Smooth muscle cell (in vitro differentiated cells): ENCODE results near the gene PRKG1. TPM values are rescaled to one million over a fixed set of nuclear protein-coding genes. Genes with fewer than 3 reads are reported as not detected.

ENCODE experiments used
- DNase-seq: peaks from one replicate; lab custom pipeline; 2025; ENCODE audit not compliant: unreplicated experiment; lab: John Stamatoyannopoulos, UW
- H2AFZ ChIP-seq: fragments of 200-600 bp; sonication (generic); 2 replicates; pipeline ENCODE4 v1.6.0; 2016; ENCODE audit warnings: antibody characterized with exemption, low read depth, mild to moderate bottlenecking
- H3F3A ChIP-seq: fragments of 200-600 bp; sonication (generic); 2 replicates; pipeline ENCODE4 v1.6.0; 2017; ENCODE audit warnings: antibody characterized with exemption, low read depth
- H3K27ac ChIP-seq: fragments of 200-600 bp; sonication (generic); 2 replicates; pipeline ENCODE4 v1.5.1; 2016; ENCODE audit warnings: low read depth, mild to moderate bottlenecking
- H3K27me3 ChIP-seq: fragments of 200-600 bp; sonication (generic); 2 replicates; pipeline ENCODE4 v1.6.1; 2016; ENCODE audit warnings: low read depth, mild to moderate bottlenecking
- H3K36me3 ChIP-seq: fragments of 200-600 bp; sonication (generic); 2 replicates; pipeline ENCODE4 v1.5.1; 2016; ENCODE audit warnings: low read depth
- H3K4me1 ChIP-seq: fragments of 200-600 bp; sonication (generic); 2 replicates; pipeline ENCODE4 v1.5.1; 2016; ENCODE audit warnings: low read depth
- H3K4me2 ChIP-seq: fragments of 200-600 bp; sonication (generic); 2 replicates; pipeline ENCODE4 v1.6.0; 2016; ENCODE audit warnings: mild to moderate bottlenecking
- H3K4me3 ChIP-seq: fragments of 200-600 bp; sonication (generic); 2 replicates; pipeline ENCODE4 v1.5.1; 2016; ENCODE audit warnings: mild to moderate bottlenecking
- H3K79me2 ChIP-seq: fragments of 200-600 bp; sonication (generic); 2 replicates; pipeline ENCODE4 v1.6.0; 2016; ENCODE audit warnings: low read depth, mild to moderate bottlenecking
- H3K9ac ChIP-seq: fragments of 200-600 bp; sonication (generic); 2 replicates; pipeline ENCODE4 v1.6.0; 2016; ENCODE audit warnings: low read depth
- H3K9me3 ChIP-seq: fragments of 200-600 bp; sonication (generic); replicated peaks from 2 replicates; pipeline ENCODE4 v1.5.1; 2016; ENCODE audit warnings: low read depth
- H4K20me1 ChIP-seq: fragments of 200-600 bp; sonication (generic); 2 replicates; pipeline ENCODE4 v1.6.0; 2016; ENCODE audit warnings: low read depth
- WGBS: methylation state at CpG from one replicate; pipeline ENCODE4 v1.1.7; 2016; ENCODE audit warnings: low lambda C conversion rate; 5-methylcytosine and 5-hydroxymethylcytosine counted together
- polyA plus RNA-seq: library from polyadenylated mRNA; unstranded; fragments of >200 nt; fragmentation: Nextera tagmentation; extraction: Ambion mirVana; gene quantifications from 2 replicates; pipeline ENCODE4 v1.2.1, GENCODE V29; 2016
- total RNA-seq: library from RNA; depleted of rRNA; stranded (reverse); fragments of >200 nt; gene quantifications from 2 replicates; pipeline ENCODE4 v1.2.3, GENCODE V29; 2014
- TF ChIP-seq, protein P1 (sequence below): fragments of 200-600 bp; sonication (generic); IDR thresholded peaks from 2 replicates; pipeline ENCODE4 v1.5.1; 2017; ENCODE audit warnings: borderline replicate concordance, mild to moderate bottlenecking, antibody characterized with exemption; ENCODE audit not compliant: insufficient read depth, poor library complexity, severe bottlenecking

Gene PRKG1
- total and polyA plus RNA-seq, 2 experiments from 2014 or later: 7.2 to 13.4 TPM

DNA sequence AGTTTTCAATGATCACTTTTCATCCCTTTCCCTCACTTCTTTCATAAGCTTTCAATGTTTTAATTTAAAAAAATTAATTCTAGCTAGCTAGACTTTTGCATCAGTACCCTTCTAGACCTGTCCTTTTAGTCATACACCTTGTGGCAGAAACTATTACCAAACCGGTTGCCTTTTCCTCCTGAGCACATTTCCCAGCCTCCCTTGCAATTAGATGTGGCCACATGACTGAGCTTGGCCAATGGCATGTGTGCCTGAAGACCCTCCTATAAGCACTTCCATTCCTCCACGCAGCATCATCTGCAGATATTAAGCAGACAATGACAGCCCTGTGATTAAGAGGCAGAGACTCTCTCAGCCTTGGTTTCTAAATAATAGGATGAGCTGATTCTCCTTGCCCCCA is 1252.1 kb downstream of the PRKG1 start:
- no peaks in the 10 kb centered on the region for H3K27me3 ChIP-seq
- no peak overlapping the region for H2AFZ ChIP-seq
- no peak for DNase-seq
- H3K36me3 ChIP-seq: no peaks in the 10 kb centered on the region
- no peak overlapping the region for H3K9ac ChIP-seq
- H3F3A ChIP-seq: no peaks in the 10 kb centered on the region
- WGBS: 93% methylated on average over 2 of the region's 2 CpGs
- no peaks in the 10 kb centered on the region for H4K20me1 ChIP-seq
- H3K4me1 ChIP-seq: no peaks in the 10 kb centered on the region
- H3K27ac ChIP-seq: no peak overlapping the region
- TF ChIP-seq, protein P1, sequence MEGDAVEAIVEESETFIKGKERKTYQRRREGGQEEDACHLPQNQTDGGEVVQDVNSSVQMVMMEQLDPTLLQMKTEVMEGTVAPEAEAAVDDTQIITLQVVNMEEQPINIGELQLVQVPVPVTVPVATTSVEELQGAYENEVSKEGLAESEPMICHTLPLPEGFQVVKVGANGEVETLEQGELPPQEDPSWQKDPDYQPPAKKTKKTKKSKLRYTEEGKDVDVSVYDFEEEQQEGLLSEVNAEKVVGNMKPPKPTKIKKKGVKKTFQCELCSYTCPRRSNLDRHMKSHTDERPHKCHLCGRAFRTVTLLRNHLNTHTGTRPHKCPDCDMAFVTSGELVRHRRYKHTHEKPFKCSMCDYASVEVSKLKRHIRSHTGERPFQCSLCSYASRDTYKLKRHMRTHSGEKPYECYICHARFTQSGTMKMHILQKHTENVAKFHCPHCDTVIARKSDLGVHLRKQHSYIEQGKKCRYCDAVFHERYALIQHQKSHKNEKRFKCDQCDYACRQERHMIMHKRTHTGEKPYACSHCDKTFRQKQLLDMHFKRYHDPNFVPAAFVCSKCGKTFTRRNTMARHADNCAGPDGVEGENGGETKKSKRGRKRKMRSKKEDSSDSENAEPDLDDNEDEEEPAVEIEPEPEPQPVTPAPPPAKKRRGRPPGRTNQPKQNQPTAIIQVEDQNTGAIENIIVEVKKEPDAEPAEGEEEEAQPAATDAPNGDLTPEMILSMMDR: no peak
- H3K4me2 ChIP-seq: no peak overlapping the region
- H3K79me2 ChIP-seq: no peaks in the 10 kb centered on the region
- no peaks in the 10 kb centered on the region for H3K9me3 ChIP-seq
- H3K4me3 ChIP-seq: no peak overlapping the region

DNA sequence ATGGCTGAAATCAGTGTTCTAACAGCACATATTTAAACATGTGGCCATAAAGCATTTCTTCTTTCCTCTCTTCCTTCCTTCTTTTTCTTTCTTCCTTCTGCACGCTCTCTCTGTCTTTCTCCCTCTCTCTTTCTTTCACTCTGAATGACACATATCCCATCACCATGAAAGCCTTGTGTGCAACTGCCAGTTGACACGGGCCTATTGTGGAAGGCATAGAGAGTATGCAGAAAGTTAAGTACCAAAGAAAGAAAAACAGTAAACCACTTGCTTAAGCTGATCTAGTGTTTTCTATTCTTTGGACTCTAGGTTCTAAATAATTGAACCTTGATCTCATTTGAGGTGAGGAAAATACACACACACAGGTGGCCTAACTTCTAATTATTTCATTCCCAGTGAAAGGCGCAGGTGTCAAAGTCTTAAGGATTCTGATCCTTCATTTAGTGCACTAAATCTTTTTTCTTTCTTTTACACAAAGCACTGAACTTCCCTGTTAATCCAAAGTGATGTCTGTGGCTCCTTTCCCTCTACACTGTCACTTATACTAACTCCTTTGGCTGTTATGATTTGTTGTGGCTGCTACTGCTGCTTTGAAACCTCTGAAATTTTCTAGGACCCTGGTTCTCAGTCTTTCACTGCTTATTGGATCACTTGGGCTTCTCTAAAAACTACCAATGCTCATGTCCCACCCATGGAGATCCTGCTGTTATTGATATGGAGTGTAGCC is 1257.5 kb downstream of the PRKG1 start:
- Histone ChIP-seq H3K27me3 (no peaks in the 10 kb centered on the region), H3K4me3 (no peak overlapping the region), H3K4me2 (no peak overlapping the region), H3F3A (no peaks in the 10 kb centered on the region), H3K9ac (no peak overlapping the region), H4K20me1 (no peaks in the 10 kb centered on the region), H3K9me3 (no peaks in the 10 kb centered on the region), H3K36me3 (no peaks in the 10 kb centered on the region), H3K27ac (no peak overlapping the region), H3K4me1 (peaks cover 5% of the 10 kb centered on the region), H3K79me2 (no peaks in the 10 kb centered on the region), H2AFZ (peak overlapping the region; percentile 67)
- 94% methylated on average over 3 of the region's 3 CpGs for WGBS
- TF ChIP-seq, protein P1: no peak
- DNase-seq: no peak

DNA sequence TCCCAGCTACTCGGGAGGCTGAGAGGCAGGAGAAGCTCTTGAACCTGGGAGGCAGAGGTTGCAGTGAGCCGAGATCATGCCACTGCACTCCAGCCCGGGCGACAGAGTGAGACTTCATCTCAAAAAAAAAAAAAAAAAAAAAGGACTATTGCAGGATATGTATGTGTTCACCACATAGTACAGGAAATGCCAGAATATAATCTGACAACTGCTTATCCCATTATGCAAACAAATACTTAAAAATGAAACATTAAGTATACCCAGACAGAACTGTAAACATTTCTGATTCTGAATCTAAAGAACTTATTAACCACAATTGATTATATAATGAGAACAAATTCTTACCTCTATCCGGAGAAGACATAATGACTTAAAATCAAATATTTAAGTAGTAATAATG is 1258.5 kb downstream of the PRKG1 start:
- H3K27ac ChIP-seq: no peak overlapping the region
- no peaks in the 10 kb centered on the region for H3K79me2 ChIP-seq
- no peak for DNase-seq
- H3K36me3 ChIP-seq: no peaks in the 10 kb centered on the region
- H3K4me1 ChIP-seq: peaks cover 5% of the 10 kb centered on the region
- no peak overlapping the region for H2AFZ ChIP-seq
- no peaks in the 10 kb centered on the region for H3K27me3 ChIP-seq
- no peak overlapping the region for H3K4me3 ChIP-seq
- TF ChIP-seq, protein P1: no peak
- WGBS: 82% methylated on average over 5 of the region's 5 CpGs
- H3K9ac ChIP-seq: no peak overlapping the region
- H3F3A ChIP-seq: no peaks in the 10 kb centered on the region
- H3K4me2 ChIP-seq: no peak overlapping the region
- H4K20me1 ChIP-seq: no peaks in the 10 kb centered on the region
- no peaks in the 10 kb centered on the region for H3K9me3 ChIP-seq

DNA sequence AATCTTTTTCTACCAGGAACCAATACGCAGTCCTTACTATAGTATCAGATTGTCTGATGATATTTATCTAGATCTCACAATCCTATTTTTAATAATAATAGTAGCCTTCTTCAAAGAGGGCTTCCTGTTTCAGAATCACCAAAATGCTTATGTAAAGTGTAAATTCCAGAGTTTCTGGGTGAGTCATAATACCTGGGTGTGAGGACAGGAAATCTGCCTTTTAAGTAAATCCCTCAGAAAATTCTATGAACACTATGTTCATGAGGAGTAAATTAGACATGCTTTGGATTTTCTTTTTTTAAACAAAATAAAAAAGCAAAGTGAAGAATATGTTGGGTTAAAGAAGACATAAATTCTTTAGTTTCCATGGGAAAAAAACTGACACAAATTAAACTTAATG is 1260.3 kb downstream of the PRKG1 start:
- Histone ChIP-seq H3K9me3 (no peaks in the 10 kb centered on the region), H3K79me2 (no peaks in the 10 kb centered on the region), H3K9ac (no peak overlapping the region), H3K27me3 (no peaks in the 10 kb centered on the region), H2AFZ (no peak overlapping the region), H3K27ac (no peak overlapping the region), H3K4me1 (peaks cover 5% of the 10 kb centered on the region), H3K36me3 (no peaks in the 10 kb centered on the region), H3K4me3 (no peak overlapping the region), H3K4me2 (peak overlapping the region; percentile 37), H3F3A (no peaks in the 10 kb centered on the region), H4K20me1 (no peaks in the 10 kb centered on the region)
- 81% methylated on average over 1 of the region's 1 CpG for WGBS
- TF ChIP-seq, protein P1: no peak
- DNase-seq: no peak
